ENCODE results near the gene CCDC178.
"Not testable (repeated sequence)": the region's sequence is repeated elsewhere in the genome, so short reads cannot be mapped to it uniquely, and the experiment has no call there.

The CCDC178 gene

GRCh38 chr18:33201509-33201926, 239.0 kb downstream of the CCDC178 start:
- DNase-seq = peak; percentile 39

- DNase-seq = no peak
Observed at GRCh38 chr18:33195795-33196194, 244.7 kb downstream of the CCDC178 start.

DNA sequence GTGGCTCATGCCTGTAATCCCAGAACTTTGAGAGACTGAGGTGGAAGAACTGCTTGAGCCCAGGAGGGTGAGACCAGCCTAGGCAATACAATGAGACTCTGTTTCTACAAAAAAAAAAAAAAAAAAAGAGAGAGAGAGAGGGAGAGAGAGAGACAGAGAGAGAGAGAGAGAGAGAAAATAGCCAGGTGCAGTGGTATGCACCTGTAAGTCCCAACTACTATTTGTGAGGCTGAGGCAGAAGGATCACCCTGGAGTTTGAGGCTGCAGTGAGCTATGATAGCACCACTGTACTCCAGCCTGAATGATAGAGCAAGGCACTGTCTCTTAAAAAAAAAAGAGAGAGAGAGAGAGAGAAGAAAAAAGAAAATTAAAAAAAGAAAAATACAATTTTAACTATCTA, 245.7 kb downstream of the CCDC178 start:
- no peak for DNase-seq

DNA sequence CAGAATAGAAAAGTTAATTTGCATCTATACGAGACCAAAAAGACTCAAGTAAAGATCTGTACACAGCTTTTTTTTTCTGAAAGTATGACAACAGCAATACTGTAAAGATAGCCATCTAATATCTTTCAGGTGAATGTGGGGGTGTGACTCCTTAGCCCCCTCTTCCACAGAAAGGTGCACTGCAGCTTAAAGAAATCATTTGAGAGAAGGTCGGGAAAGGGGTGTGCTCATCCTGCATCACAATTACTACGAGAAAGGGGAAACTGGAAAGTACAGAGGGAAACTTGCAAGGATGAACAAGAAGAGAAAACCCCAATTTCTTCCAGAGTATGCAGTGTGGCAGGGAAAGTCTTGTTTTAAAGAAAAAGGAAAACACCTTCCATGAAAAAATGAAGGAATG, 255.6 kb downstream of the CCDC178 start:
- DNase-seq = no peak

DNA sequence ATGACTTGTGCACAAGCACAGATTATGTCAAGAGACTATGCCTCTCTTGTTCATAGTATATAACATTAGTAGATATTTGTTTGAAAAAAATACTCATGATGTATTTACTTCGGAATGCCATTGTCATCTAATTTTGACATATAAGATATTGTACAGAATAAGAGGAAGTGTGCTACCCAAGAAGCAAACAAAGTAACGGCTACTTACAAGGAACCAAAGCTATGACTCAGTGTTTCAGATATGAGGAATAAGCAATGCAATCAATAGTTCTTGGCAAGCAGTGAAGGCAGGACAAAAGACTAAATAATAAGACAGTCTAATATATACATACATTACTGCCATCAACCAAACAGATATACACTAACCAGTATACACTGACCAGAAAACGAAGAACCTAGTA, 256.3 kb downstream of the CCDC178 start:
- no peak for DNase-seq

- DNase-seq = no peak
Observed at GRCh38 chr18:33183136-33183535, 257.4 kb downstream of the CCDC178 start.

DNA sequence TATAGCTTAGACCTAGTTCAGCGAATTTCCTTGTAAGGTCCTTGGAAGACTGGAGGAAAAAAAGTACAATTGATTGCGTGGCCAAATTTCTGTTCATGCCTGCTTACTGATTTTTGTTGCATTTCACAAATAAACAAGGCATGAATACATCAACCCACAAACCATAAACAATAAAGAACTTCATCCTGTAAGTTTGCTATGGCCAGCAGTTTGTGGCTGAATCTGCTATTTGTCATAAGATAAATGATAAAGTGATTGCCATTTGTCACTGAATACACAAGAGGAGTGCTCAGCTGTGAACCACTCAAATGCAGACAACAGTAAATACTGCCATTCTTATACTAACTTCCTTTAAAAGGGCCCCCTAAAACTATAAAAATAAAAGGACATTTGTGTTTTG, 259.5 kb downstream of the CCDC178 start:
- DNase-seq = no peak

GRCh38 chr18:33169218-33169617, 271.3 kb downstream of the CCDC178 start:
- no peak for DNase-seq

DNA sequence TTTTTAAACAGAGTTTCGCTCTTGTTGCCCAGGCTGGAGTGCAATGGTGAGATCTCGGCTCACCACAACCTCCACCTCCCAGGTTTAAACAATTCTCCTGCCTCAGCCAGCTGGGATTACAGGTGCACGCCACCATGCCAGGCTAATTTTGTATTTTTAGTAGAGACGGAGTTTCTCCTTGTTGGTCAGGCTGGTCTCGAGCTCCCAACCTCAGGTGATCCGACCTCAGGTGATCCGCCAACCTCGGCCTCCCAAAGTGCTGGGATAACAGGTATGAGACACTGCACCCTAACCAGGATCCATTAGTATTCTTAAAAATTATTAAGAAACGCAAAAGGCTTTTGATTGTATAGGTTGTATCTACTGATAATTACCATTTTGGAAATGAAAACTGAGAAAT, 276.4 kb downstream of the CCDC178 start:
- DNase-seq = not testable (repeated sequence)

DNA sequence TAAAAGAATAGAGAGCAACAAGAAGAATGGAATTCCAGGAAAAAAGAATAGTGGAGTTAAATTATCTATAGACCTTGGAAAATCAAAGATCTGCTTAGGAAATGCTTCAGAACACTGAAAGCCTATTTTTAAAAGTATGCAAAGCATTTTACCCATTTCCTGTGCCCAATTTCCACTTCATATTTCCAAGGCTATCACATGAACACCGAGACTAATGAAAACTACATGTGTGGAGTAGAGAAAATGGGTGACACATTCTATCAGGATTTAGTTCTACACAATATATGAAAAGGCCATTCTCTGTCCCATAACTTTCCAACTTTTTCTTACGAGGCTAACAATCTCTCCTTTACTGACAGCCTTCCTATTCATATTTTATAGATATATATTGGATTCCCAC, 279.4 kb downstream of the CCDC178 start:
- peak; percentile 39 for DNase-seq

- no peak for DNase-seq
Observed at GRCh38 chr18:33159151-33159550, 281.4 kb downstream of the CCDC178 start.

DNA sequence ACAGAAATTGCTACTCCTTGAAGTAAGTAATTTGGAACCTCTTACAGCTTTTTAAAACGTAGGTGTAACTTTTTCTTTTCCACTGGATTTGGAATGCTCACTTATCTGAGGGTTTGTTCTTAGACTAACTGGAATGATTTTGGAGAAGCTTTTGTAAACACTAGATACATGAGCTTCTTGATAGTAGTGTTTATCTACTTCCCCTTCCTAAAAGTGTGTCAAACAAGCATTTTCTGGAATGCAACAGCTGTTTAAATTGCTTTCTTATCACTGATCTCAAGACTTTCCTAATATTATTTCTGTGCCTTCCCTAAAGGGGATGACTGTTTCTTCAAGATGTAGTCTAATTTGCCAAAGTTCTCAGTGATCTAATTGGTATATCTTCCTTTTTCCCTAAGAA, 282.6 kb downstream of the CCDC178 start:
- DNase-seq = no peak

DNA sequence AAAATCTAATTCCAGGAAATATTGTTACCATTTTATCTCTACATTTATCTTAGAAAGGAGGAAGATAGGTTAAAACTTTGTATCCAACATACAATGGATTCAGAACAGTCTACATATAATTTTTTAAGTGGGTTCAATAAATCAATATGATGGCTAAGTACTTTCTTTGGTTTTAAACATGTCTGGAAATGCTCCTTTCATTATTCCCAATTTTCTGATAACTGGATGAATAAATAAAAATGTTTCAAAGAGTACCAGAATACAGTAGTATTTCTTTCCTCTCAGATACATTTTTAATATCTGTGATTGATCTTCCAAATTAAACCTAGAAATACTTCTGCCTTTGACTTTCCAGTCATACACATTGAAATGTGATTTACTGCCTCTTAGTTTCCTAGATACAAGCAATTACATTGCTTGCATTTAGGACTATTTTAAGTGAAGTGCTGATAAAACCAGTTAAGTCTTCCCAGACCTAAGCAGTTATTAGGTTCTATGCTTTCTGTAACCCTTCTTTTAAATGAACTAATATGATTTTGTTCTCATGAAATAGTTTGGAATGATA, 283.5 kb downstream of the CCDC178 start:
- no peak for DNase-seq

DNA sequence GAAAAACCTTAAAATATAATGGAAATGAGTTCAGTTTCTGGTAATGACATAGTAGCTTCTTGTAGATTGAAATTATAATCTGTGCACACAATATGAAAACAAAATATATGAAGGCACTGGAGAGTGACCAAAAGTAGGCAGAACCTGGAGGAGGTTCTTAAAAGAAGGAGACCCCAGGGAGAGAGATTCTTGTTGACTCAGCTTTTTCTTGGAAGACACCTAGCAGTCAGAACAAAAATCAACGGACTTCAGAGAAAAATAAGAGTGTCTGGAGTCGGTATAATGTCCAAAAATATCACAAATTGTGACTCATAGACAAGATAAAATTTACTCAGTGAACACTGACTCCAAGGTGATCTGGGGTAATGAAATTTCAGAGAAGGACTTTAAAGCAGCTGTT, 286.5 kb downstream of the CCDC178 start:
- DNase-seq = no peak

DNA sequence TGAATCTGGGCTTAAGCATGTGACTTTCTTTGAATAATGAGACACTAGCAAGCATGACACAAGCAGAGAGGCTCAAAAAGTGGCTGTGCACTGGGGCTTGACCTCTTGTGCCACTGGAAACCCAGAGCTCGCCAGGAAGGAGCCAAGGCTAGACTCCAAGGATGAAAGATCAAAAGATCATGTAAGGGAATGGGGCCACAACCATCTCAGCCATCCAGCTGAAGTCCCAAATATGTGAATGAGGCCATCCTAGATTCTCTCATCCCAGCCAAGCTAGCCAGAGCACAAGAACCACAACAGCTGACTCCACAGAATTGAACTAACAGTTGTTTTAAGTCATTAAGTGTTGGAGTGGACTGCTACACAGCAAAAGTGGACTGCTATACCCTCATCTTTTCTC, 288.1 kb downstream of the CCDC178 start:
- no peak for DNase-seq

DNA sequence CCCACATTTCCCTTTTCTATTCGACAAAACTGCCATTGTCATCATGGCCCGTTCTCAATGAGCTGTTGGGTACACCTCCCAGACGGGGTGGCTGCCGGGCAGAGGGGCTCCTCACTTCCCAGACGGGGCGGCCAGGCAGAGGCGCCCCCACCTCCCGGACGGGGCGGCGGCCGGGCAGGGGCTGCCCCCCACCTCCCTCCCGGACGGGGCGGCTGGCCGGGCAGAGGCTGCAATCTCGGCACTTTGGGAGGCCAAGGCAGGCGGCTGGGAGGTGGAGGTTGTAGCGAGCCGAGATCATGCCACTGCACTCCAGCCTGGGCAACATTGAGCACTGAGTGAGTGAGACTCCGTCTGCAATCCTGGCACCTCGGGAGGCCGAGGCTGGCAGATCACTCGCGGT, 292.7 kb downstream of the CCDC178 start:
- DNase-seq = not testable (repeated sequence)

DNA sequence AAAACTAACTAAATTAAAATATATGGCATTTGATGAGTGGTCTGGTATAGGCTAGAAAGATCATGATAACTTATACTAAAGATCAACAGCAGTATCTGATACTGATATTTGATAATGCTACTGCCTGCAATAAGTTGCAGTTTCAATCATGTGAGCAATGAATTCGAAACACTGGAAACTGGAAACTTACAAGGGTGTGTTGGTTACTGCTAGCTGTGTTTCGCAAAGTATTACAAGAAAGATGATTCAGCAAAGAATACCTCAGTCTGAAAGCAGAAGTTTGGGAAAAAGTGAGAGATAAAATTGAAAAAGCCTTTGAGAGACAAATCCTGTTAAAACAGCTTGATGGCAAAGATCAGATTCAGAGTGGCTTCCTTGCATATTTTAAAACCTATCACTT, 294.5 kb downstream of the CCDC178 start:
- DNase-seq = no peak

GRCh38 chr18:33135951-33136660, 304.4 kb downstream of the CCDC178 start:
- peak; percentile 3 for DNase-seq

GRCh38 chr18:33132657-33133056, 307.9 kb downstream of the CCDC178 start:
- DNase-seq = no peak

GRCh38 chr18:33128581-33128980, 311.9 kb downstream of the CCDC178 start:
- DNase-seq = peak; percentile 18

DNA sequence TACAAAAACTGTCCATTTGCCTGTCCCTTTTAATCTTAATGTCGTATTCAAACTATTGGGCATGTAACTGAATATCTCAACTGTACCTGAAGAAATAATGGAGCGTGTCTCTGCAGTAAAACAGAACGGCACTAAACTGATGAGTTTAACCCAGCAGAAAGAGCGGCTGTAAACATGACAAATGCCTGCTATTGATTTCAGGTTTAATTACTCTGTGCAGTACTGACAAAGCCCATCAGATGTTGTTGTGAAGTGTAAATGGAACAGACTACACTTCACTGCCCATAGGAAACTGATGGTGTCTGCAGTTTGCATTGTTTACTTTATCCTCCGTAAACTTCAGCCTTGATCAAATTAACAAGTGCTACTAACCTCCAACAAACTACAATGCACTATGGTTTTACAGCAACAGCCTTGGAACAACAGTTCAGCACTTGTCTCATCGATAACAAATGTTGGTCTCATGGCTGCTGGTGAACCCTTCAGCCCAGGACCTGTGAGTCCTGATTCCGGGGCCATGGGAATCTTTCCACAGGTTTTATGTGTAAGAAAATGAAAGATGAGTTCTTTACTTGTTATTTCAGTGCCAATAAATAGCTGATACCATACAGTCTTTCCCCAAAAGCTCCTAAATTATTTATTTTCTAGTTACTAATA, 316.5 kb downstream of the CCDC178 start:
- no peak for DNase-seq

GRCh38 chr18:33116376-33116775, 324.1 kb downstream of the CCDC178 start:
- no peak for DNase-seq

GRCh38 chr18:33115917-33116316, 324.6 kb downstream of the CCDC178 start:
- DNase-seq = no peak

- no peak for DNase-seq
Observed at GRCh38 chr18:33115476-33115875, 325.0 kb downstream of the CCDC178 start.
